ENCODE measurements around the gene APOL1.

DNA sequence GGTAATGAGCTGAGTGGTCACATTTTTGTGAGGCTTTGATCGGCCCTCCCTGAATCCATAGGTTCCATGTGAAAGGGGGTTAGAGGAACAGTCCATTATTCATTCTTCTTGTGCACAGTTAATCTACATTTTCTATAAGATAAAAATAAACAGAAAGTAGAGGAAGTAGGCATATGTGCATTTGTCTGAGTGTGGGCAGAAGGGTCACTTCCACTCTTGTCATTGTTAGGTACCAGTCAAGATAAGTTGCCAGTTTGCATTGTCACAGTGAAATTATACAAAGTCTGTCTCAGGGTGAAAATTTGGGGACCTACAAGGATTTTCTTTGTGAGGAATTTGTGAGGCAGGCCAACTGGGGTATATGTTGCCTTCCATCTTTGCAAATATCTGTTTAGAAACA is 46.7 kb upstream of the APOL1 start:
- TF ChIP-seq, protein P1, sequence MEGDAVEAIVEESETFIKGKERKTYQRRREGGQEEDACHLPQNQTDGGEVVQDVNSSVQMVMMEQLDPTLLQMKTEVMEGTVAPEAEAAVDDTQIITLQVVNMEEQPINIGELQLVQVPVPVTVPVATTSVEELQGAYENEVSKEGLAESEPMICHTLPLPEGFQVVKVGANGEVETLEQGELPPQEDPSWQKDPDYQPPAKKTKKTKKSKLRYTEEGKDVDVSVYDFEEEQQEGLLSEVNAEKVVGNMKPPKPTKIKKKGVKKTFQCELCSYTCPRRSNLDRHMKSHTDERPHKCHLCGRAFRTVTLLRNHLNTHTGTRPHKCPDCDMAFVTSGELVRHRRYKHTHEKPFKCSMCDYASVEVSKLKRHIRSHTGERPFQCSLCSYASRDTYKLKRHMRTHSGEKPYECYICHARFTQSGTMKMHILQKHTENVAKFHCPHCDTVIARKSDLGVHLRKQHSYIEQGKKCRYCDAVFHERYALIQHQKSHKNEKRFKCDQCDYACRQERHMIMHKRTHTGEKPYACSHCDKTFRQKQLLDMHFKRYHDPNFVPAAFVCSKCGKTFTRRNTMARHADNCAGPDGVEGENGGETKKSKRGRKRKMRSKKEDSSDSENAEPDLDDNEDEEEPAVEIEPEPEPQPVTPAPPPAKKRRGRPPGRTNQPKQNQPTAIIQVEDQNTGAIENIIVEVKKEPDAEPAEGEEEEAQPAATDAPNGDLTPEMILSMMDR (IDR thresholded peaks at IDR 0.05; ENCODE audit: low read length), result no peak
- no peak for TF ChIP-seq EZH2 (optimal IDR thresholded peaks at IDR 0.05; ENCODE audit: low read depth, low read length)

All from MM.1S (cell line).